GM12801 (cell line): ENCODE results near the gene PPFIBP1.

ENCODE experiments used
- CTCF ChIP-seq: IDR thresholded peaks from one replicate; pipeline ENCODE4 v1.5.1; 2011; ENCODE audit warnings: control low read depth; ENCODE audit not compliant: insufficient read length; ENCODE audit errors: extremely low read depth

Gene PPFIBP1

GRCh38 chr12:27545665-27546064, 21.7 kb downstream of the PPFIBP1 start:
- TF ChIP-seq CTCF = no peak

- no peak for TF ChIP-seq CTCF
Observed at GRCh38 chr12:27547592-27547991, 23.6 kb downstream of the PPFIBP1 start.

GRCh38 chr12:27548301-27549199, 24.5 kb downstream of the PPFIBP1 start:
- no peak for TF ChIP-seq CTCF

- TF ChIP-seq CTCF = no peak
Observed at GRCh38 chr12:27549236-27549800, 25.3 kb downstream of the PPFIBP1 start.

- TF ChIP-seq CTCF = no peak
Observed at GRCh38 chr12:27549801-27550652, 26.0 kb downstream of the PPFIBP1 start.

GRCh38 chr12:27550653-27550975, 26.6 kb downstream of the PPFIBP1 start:
- TF ChIP-seq CTCF = no peak

- TF ChIP-seq CTCF = no peak
Observed at GRCh38 chr12:27551172-27551840, 27.3 kb downstream of the PPFIBP1 start.
